RKO (cell line): Measurements from ENCODE around the gene PCDHA8.
A peak's percentile ranks its signal among the peaks of the same experiment; 100 is the strongest.
"Not testable (repeated sequence)": the region's sequence is repeated elsewhere in the genome, so short reads cannot be mapped to it uniquely, and the experiment has no call there.

Experiments
- DNase-seq: peaks from one replicate; pipeline ENCODE4 v3.0.0-alpha.2; 2016; ENCODE audit warnings: low spot score

The PCDHA8 gene

GRCh38 chr5:140875085-140876065 lies 34.4 kb downstream of the PCDHA8 start, which contains the start of gene PCDHA12:
Gene PCDHA12, plus strand, starts transcription at chr5:140875308. Its CDS starts 165 bp downstream, at chr5:140875473.
- no peak for DNase-seq

GRCh38 chr5:140876541-140877261 lies 35.7 kb downstream of the PCDHA8 start:
- DNase-seq: not testable (repeated sequence)

GRCh38 chr5:140877262-140877581 lies 36.2 kb downstream of the PCDHA8 start:
- DNase-seq: no peak

- DNase-seq: no peak
These were observed 41.1 kb downstream of the PCDHA8 start, which contains the start of gene PCDHA13 for GRCh38 chr5:140881889-140882590. Gene PCDHA13, plus strand, starts transcription at chr5:140882124. Its CDS starts 145 bp downstream, at chr5:140882269.

GRCh38 chr5:140882591-140882899 lies 41.6 kb downstream of the PCDHA8 start:
- DNase-seq: peak; percentile 59

GRCh38 chr5:140883373-140883772 lies 42.4 kb downstream of the PCDHA8 start:
- no peak for DNase-seq

- DNase-seq: no peak
These were observed 43.1 kb downstream of the PCDHA8 start for GRCh38 chr5:140883927-140884697.
